NCI-H345 treated with DMSO at 0.1 percent for 48 hours (cell line): ENCODE data around the gene SDK2.

Experiments
- DNase-seq: peaks from one replicate; lab custom pipeline; 2025; ENCODE audit not compliant: unreplicated experiment; lab: John Stamatoyannopoulos, UW

Gene SDK2

DNA sequence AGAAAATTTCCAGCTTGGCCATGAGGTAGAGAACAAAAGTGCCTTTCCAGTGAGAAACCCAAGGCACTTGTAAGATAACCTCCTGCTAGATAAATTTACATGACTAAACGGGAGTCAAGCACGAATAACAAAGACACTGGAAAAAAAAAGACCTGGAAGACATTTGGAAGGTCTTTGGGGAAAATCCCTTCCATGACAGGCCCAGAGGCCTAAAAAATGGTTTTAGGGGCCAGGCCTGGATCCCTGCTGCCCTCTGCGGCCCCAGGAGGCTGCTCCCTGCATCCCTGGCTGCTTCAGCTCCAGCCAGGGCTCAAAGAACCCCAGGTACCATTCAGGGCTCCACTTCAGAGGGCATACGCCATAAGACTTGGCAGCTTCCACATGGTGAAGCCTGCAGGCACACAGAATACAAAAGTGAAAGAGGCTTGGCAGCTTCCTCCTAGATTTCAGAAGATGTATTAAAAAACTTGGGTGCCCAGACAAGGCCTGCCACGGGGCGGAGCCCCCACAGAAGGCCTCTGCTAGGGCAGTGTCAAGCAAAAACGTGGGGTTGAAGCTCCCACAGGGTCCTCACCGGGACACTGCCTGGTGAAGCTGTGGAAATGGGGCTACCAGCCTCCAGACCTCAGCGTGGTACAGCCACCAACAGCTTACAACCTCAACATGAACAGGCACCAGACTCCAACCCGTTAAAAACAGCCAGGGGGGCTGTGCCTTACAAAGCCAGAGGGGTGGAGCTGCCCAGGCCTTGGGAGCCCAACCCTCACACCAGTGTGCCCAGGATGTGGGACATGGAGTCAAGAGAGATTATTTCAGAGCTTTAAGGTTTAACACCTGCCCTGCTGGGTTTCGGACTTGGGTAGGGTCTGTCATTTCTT lies 77.1 kb downstream of the SDK2 start:
- no peak for DNase-seq

DNA sequence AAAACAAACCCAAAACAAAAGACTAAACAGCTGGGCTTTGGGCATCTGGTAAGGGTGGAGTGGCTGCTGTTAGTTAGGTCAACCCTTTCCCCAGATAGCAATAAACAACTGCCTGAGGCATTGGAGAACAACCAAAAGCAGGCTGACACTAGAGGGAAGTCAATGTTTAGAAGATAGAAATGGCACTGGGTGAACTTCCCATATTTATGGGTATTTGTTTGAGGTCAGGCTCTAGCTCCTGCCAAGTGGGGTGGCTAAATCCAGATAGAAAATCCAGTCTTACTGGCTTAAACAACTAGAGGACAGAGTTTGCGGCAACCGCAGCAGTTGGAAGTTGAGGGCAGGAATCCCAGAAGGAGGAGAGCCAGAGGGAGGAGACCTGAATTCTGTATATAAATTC lies 79.4 kb downstream of the SDK2 start:
- DNase-seq = no peak

DNA sequence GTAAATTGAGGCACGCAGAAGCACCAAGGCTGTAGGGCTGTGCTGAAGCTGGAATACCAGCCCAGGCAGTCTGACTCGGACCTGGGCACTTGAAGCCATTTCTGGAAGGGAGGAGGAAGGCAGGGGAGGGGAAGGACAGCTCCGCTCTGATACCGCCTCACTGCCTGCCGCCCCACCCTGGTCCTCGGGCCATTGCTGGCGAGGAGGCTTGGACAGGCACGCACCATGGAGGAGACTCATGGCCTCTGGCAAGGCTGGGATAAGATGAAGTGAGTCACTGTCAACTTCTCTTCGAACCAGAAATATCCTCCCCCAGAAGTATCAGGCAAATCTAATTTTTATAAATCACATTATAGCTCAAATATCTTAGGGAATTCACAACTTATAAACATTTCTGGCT lies 81.3 kb downstream of the SDK2 start:
- no peak for DNase-seq

- DNase-seq = no peak
Observed at GRCh38 chr17:73561111-73561510, 83.1 kb downstream of the SDK2 start.

- no peak for DNase-seq
Observed at GRCh38 chr17:73560661-73561060, 83.6 kb downstream of the SDK2 start.

DNA sequence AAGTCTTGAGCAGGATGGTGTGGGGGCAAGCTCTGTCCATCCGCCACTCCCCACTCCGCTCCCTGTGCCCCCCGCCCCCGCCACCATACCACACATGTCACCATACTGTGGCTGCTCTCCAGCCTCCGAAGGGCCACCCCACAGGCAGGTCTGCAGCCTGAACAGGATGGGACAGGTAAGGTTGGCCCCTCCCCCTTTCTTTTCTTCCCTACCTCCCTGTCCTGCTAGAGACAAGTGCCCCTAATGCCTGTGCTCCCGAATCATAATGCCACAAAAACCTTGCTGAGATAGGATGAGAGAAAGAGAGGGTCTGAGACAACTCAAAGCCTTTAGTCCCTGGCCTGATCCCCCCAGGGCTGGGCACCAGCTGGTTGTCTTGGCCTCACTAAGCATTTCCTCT lies 84.7 kb downstream of the SDK2 start:
- DNase-seq = no peak

GRCh38 chr17:73555199-73555960 lies 88.9 kb downstream of the SDK2 start:
- no peak for DNase-seq

DNA sequence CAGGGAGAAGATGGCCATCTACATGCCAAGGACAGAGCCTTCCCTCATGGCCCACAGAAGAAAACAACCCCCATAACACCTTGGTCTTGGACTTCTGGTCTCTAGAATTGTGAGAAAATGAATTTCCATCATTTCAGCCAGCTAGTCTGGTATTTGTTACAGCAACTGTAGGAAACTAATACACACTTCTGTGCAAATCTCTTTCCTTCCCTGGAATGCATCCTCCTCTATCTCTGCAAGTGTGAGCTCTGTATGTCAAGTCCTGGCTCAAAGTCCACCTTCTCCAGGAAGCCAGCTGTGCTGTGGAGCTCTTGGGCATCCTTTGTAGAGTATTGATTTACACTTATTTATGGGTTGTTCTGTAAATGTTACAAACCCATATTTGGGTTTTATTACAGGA lies 89.7 kb downstream of the SDK2 start:
- no peak for DNase-seq

DNA sequence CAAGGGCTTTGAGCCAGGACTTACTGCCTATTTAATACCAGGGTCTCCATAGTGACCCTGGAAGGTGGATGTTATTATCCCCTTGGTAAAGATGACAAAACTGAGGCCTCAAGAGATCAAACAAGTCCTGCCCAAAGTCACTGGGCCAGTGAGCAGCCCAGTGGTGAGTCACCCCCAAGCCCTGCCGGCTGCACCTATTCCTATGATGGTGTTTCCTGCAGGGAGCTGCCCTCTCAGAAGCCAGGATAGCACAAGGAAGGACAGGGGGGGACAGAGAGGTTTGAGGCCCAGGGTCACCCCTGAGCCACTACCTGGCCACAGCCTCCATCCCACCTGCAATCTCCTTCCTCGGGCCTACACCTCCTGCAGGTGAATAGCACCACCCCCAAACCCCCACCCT lies 90.9 kb downstream of the SDK2 start:
- no peak for DNase-seq

- no peak for DNase-seq
Observed at GRCh38 chr17:73552300-73553048, 91.8 kb downstream of the SDK2 start.

DNA sequence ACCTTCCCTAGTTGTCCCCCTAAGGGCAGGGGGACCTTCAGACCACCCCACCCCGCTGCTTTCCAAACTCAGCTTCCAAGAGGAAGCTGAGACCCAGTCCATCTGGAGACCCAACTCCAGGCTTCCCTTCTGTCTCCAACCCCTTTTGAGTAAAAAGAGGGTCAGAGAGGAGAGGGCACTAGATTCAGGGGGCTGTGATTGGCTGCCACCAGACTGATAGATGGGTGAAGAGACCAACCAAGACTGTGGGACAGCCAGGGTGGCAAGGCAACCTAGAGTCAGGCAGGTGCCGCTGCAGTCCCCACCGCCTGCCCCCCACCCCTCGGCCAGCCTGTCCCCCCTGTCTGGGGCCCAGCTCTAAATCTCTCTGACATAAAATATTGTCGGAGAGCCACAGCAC lies 92.5 kb downstream of the SDK2 start:
- DNase-seq = no peak

DNA sequence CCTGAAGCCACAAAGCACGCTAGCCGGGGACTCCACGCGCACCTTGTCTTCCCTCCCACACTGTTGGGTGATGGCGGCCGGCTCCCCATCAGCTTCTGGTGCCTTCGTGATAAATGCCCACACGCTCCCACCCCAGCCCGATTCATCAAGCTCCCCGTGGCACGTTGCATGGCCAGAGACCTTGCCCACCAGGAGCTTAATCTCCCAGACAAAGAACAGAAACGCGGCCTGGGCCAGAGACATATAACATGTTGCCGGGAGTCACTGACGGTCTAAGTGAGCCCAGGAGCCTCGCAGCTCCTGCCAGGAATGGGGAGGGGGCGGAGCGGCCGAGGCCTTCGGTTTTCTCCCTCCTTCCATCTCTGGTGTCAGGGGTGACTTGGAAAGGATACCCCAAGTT lies 93.1 kb downstream of the SDK2 start:
- no peak for DNase-seq

DNA sequence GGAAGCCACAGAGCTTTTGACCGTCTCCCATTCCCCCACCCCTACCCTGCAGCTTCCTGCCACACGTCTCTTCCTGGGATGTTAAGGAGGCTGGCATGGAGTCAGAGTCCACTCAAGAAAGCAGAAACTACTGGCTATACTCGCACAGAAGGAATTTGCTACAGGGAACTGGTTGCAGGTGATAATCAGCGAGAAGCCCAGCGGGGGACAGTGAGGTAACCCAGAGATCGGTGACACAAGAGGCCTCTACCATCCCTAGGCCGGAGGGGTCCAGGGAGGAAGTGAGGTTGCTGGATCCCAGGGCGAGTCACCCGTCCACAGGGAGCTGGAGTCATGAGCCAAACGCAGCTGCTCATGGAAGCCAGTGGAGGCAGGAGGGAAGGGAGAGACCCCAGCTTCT lies 93.7 kb downstream of the SDK2 start:
- DNase-seq = no peak

DNA sequence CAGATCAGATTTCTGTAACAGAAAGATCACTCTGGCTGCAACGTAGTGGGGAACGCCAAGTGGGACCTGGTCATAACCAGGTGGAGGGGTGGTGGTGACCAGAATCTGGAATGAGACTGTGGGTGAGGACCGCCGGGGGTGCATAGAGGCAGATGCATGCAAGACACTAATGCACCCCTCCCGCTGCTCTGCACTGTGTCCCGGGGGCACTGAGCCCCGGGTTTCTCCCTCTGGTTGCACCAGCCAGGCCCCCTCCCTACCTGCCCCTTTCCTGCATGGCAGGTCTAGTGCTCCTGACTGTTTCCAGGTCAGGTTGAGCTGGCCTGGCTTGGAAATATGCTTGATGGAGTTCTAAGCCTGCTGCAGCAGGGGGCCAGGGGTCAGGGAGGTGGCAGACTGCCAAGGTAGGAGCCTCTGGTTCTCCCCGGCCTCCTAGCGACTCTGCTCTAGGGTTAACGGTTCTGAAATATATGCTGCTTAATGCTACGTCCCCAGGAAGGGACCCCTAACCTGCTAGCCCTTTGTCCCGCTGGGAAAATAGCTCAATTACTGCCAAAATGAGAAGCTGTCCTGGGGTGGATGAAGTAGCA lies 94.3 kb downstream of the SDK2 start:
- DNase-seq = no peak

DNA sequence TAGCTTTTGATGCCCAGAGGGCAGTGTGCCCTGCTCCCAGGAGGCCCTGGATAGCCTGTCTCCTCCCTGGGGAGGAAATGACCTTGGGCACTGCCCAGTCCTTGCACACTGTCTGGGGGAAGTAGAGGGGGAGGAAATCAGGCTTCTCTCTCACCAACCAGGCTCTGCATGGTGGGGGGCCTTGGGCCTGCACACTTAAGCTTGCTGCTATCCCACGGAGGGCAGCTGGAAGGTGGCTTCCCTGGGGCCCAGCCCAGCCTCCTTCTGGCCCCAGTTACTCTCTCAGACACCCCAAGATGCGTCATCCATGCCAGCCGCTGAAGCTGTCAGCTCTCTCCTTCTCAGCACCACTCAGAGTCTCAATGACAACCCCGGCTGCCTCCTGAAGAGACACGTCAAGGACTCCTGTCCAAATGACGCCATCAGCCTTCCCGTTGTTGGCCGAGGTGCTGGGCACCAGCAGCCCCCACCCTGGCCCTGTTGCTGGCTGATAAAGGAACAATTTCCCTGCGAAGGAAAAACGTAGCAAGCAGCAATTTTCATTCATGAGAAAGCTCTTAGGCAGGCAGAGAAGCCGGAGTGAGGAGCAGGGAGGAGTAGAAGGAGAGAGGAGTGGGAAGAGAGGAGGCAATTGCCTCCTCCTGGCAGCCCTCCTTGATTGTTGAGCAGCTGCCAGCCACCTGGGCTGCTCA lies 95.5 kb downstream of the SDK2 start:
- no peak for DNase-seq

- no peak for DNase-seq
Observed at GRCh38 chr17:73547790-73548189, 96.5 kb downstream of the SDK2 start.

DNA sequence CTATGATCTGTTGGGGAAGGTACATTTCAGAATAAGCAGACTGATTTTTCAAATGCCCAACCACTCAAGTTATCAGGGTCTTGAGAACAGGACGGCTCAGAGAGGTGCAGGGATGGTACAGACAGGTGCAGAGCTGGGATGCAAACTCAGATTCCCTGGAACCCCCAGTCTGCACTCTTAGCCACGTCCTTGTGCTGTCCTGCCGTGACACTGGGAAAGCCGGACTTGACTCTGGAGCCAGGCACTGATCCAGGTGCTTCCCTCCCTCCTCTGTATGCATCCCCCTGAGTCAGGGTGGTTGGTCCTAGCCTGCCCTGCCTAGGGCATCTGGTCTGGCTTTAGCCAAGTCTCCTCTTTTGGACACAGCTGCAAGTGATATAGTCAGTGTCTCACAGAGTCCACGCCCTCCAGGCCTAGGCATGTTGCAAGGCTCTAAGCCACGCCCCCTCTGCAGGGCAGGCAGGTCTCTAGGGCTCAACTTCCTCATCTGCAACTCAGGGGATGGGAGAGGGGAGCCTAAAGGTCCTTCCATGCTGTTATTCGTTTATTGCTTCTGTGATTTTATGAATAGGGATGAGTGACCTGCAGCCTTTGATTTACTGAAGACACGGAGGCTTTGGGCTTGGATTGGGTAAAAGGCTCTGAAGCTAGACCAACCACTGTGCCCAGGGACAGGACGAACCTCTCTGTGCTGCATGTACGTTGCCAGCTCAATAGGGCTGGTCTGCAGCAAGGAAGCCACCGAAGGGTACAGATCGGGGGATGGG lies 97.3 kb downstream of the SDK2 start:
- DNase-seq = no peak

GRCh38 chr17:73546114-73546513 lies 98.1 kb downstream of the SDK2 start:
- DNase-seq = no peak

- no peak for DNase-seq
Observed at GRCh38 chr17:73545109-73546032, 98.9 kb downstream of the SDK2 start.
